KOPT-K1 (cell line): ENCODE data around the gene ARID3A.

Experiments used
- H3K27ac ChIP-seq: fragments of 200-600 bp; sonication (generic); 2 replicates; pipeline ENCODE4 v1.5.1; 2016; ENCODE audit warnings: antibody characterized with exemption, mild to moderate bottlenecking, low read depth, low read length; ENCODE audit not compliant: poor library complexity, severe bottlenecking
- H3K36me3 ChIP-seq: fragments of 200-600 bp; sonication (generic); 2 replicates; pipeline ENCODE4 v1.5.1; 2017; ENCODE audit warnings: antibody characterized with exemption, mild to moderate bottlenecking, low read length, moderate library complexity; ENCODE audit not compliant: insufficient read depth
- H3K9me3 ChIP-seq: fragments of 200-600 bp; sonication (generic); 2 replicates; pipeline ENCODE4 v1.5.1; 2017; ENCODE audit warnings: antibody characterized with exemption, low read length, mild to moderate bottlenecking; ENCODE audit not compliant: insufficient read depth, poor library complexity, severe bottlenecking

Gene ARID3A

GRCh38 chr19:963486-963951 is 37.7 kb downstream of the ARID3A start:
- no peaks in the 10 kb centered on the region for H3K9me3 ChIP-seq
- H3K27ac ChIP-seq, result no peak overlapping the region
- peaks cover 11% of the 10 kb centered on the region; the same call in 1 of the 2 replicates for H3K36me3 ChIP-seq

- Histone ChIP-seq H3K9me3 (no peaks in the 10 kb centered on the region), H3K27ac (no peak overlapping the region), H3K36me3 (peaks cover 15% of the 10 kb centered on the region; the same call in 1 of the 2 replicates)
Observed at GRCh38 chr19:964116-964520, 38.3 kb downstream of the ARID3A start.

DNA sequence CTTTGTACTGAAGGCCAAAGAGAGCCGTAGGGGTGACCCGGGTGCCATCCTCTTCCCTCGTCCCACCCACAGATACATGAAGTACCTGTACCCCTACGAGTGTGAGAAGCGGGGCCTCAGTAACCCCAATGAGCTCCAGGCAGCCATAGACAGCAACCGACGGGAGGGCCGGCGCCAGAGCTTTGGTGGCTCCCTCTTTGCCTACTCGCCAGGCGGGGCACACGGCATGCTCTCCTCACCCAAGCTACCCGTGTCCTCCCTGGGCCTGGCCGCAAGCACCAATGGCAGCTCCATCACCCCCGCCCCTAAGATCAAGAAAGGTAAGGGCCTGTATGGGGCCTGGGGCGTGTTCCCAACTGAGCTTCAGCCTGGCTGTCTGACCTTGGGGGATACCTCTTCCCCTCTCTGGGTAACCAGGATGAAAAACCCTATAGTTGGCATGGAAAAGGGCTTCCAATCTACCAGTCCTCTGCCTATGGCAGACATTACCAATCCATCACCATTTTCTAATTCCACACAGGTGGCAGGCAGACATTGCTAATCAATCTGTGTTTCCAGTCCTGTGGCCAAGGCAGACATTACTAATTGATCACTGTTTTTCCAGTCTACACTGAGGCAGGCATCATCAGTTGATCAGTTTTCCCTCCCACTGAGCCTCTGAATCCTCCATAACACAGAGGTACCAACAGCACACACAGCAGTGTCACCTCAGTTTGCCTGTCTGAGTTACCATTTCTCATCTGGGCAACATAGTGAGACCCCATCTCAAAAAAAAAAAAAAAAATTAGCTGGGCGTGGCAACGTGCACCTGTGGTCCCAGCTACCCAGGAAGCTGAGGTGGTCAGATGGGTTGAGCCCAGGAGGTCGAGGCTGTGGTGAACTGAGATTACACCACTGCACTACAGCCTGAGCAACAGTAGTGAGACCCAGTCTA is 39.2 kb downstream of the ARID3A start:
- H3K9me3 ChIP-seq, result peaks cover 1% of the 10 kb centered on the region
- peaks cover 15% of the 10 kb centered on the region for H3K36me3 ChIP-seq
- no peak overlapping the region for H3K27ac ChIP-seq

DNA sequence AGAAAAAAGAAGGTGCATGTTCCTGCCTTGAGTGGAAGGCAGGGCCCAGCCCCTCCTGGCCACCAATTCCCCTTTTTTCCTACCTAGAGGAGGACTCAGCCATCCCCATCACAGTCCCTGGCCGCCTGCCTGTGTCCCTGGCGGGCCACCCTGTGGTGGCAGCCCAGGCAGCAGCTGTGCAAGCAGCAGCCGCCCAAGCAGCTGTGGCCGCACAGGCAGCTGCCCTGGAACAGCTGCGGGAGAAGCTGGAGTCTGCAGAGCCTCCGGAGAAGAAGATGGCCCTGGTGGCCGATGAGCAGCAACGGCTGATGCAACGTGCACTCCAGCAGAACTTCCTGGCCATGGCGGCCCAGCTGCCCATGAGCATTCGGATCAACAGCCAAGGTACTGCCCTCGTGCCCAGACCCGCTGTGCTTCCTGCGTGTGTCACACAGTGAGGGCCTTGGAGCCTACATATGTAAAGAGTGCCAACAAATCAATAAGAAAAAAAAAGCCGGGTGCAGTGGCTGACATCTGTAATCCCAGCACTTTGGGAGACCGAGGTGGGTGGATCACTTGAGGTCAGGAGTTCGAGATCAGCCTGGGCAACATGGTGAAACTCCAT is 40.8 kb downstream of the ARID3A start:
- H3K9me3 ChIP-seq, result peaks cover 14% of the 10 kb centered on the region
- H3K36me3 ChIP-seq, result peaks cover 27% of the 10 kb centered on the region
- no peak overlapping the region for H3K27ac ChIP-seq

DNA sequence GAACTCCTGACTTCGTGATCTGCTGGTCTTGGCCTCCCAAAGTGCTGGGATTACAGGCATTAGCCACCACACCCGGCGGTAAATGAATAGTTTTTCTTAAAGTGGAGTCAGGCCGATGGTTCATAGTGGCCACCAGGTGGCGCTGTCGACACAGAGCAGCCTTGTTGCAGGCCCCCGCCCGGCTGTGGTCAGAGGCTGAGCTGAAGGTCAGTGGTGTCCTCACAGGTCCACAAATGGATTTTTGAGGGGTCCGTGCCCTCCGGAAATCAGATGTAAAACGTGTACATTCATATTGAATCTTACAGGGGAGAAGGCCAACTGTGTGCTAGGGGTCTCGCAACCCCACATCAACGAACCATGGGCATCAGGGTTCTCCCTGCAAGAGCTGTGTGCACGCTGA is 44.9 kb downstream of the ARID3A start:
- H3K36me3 ChIP-seq, result peaks cover 19% of the 10 kb centered on the region
- H3K9me3 ChIP-seq, result peaks cover 14% of the 10 kb centered on the region
- no peak overlapping the region for H3K27ac ChIP-seq

DNA sequence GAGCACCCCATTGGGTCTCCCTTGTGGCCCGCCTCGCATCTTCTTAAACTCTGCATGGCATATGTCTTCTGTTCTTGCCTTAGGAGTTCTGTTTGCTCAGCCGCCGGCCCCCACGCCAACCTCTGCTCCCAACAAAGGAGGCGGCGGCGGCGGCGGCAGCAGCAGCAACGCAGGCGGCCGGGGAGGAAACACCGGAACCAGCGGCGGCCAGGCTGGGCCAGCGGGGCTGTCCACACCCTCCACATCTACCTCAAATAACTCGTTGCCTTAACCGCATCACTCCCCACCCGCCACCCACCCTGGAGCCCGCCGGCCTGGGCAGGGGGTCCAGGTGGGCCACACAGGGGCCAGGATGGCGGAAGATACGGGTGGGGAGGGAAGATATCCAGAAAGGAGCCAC is 46.0 kb downstream of the ARID3A start:
- Histone ChIP-seq H3K36me3 (peaks cover 19% of the 10 kb centered on the region), H3K27ac (no peak overlapping the region), H3K9me3 (peaks cover 14% of the 10 kb centered on the region)

DNA sequence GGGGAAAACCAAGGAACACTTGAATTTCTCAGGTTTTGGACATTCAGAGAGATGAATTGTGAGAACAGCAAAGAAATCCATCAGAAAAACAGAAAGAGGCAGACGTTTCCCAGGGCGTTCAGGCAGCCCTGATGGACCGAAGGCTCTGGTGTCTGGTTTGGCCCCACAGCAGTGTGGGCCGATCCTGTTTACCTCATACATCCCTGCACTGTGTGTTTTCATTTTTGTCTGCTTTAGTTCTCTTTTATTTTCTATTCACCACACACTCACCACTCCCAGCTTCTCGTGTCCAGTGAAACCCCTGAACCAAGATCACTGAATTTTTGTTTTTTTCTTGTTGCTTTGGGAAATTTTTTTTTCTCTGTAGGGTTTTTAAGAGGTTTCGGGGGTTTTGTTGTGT is 46.4 kb downstream of the ARID3A start:
- Histone ChIP-seq H3K27ac (no peak overlapping the region), H3K36me3 (peaks cover 19% of the 10 kb centered on the region), H3K9me3 (peaks cover 14% of the 10 kb centered on the region)

GRCh38 chr19:973726-974563 is 48.1 kb downstream of the ARID3A start:
- Histone ChIP-seq H3K36me3 (peaks cover 12% of the 10 kb centered on the region), H3K27ac (no peak overlapping the region), H3K9me3 (peaks cover 14% of the 10 kb centered on the region)

- Histone ChIP-seq H3K9me3 (peaks cover 14% of the 10 kb centered on the region), H3K27ac (no peak overlapping the region), H3K36me3 (peaks cover 12% of the 10 kb centered on the region)
Observed at GRCh38 chr19:974564-975257, 48.9 kb downstream of the ARID3A start.

- Histone ChIP-seq H3K9me3 (no peaks in the 10 kb centered on the region), H3K27ac (no peak overlapping the region), H3K36me3 (peaks cover under 1% of the 10 kb centered on the region; the same call in 1 of the 2 replicates)
Observed at GRCh38 chr19:976476-976875, 50.6 kb downstream of the ARID3A start.

- H3K27ac ChIP-seq, result no peak overlapping the region
Observed at GRCh38 chr19:977058-977464, 51.2 kb downstream of the ARID3A start.

GRCh38 chr19:979318-979741 is 53.5 kb downstream of the ARID3A start:
- H3K27ac ChIP-seq, result no peak overlapping the region
- no peaks in the 10 kb centered on the region for H3K36me3 ChIP-seq

More at GRCh38 chr19:977058-977464, 51.2 kb downstream of the ARID3A start:
- Histone ChIP-seq H3K9me3 (no peaks in the 10 kb centered on the region), H3K36me3 (no peaks in the 10 kb centered on the region; the same call in 1 of the 2 replicates)

GRCh38 chr19:980133-980998 is 54.5 kb downstream of the ARID3A start:
- Histone ChIP-seq H3K9me3 (no peaks in the 10 kb centered on the region), H3K27ac (no peak overlapping the region), H3K36me3 (no peaks in the 10 kb centered on the region)

More at GRCh38 chr19:979318-979741, 53.5 kb downstream of the ARID3A start:
- no peaks in the 10 kb centered on the region for H3K9me3 ChIP-seq
